A549 (cell line): ENCODE data around the gene FGF14. TPM values are rescaled to one million over a fixed set of nuclear protein-coding genes. Genes with fewer than 3 reads are reported as not detected.

ENCODE experiments used
- ATAC-seq, 2 experiments: fragments of 200-7000 bp in 1 of 2; fragments of >200 bp in 1 of 2; cut with Nextera tagmentation in 1 of 2; cut with Tn5 transposase in 1 of 2; 3 replicates each; pipeline versions ENCODE4 v1.8.0 to v1.9.1; 2018 to 2020; ENCODE audit warnings: mild to moderate bottlenecking in 1 of 2, moderate library complexity in 1 of 2
- CTCF ChIA-PET: fragments of 300-600 bp; sonication (Branson Sonifier 250); formaldehyde crosslinking; extraction: SDS; loops from one replicate; lab custom pipeline; 2021; ENCODE audit warnings: antibody characterized with exemption, inconsistent platforms; lab: Yijun Ruan, JAX
- POLR2A ChIA-PET: fragments of 350-600 bp; formaldehyde crosslinking; extraction: SDS; loops from one replicate; lab custom pipeline; 2021; ENCODE audit warnings: antibody characterized with exemption, inconsistent platforms; lab: Yijun Ruan, JAX
- DNase-seq, 2 experiments: peaks; one replicate each; pipeline versions ENCODE4 v3.0.0 to v3.0.0-alpha.2; 2011 to 2016; ENCODE audit warnings: low read depth in 1 of 2, low spot score in 1 of 2
- FAIRE-seq: peaks from 2 replicates; lab custom pipeline; 2011; peaks lifted over from hg19 to GRCh38; lab: Jason Lieb, UNC
- H3K27ac ChIP-seq, 2 experiments: fragments of >200 bp; sonication (Bioruptor Twin); formaldehyde crosslinking; 3 replicates each; pipeline ENCODE4 v1.5.1; 2016 to 2017
- H3K4me1 ChIP-seq: fragments of >200 bp; sonication (Bioruptor Twin); formaldehyde crosslinking; 3 replicates; pipeline ENCODE4 v1.6.1; 2016
- H3K4me2 ChIP-seq: fragments of >200 bp; sonication (Bioruptor Twin); formaldehyde crosslinking; 3 replicates; pipeline ENCODE4 v1.6.1; 2016
- H3K4me3 ChIP-seq: fragments of >200 bp; sonication (Bioruptor Twin); formaldehyde crosslinking; 3 replicates; pipeline ENCODE4 v1.5.1; 2016
- H3K9me3 ChIP-seq: fragments of >200 bp; sonication (Bioruptor Twin); formaldehyde crosslinking; 3 replicates; pipeline ENCODE4 v1.6.1; 2016
- EHMT2 ChIP-seq: fragments of 200-600 bp; sonication (generic); IDR thresholded peaks from 2 replicates; pipeline ENCODE4 v1.6.1; 2016; ENCODE audit warnings: antibody characterized with exemption, low read depth, mild to moderate bottlenecking, moderate library complexity
- EP300 ChIP-seq, 2 experiments: fragments of >200 bp; sonication (Bioruptor Twin); formaldehyde crosslinking; IDR thresholded peaks; 2 replicates in 1 of 2; 3 replicates in 1 of 2; pipeline ENCODE4 v1.6.1; 2016 to 2017
- ESRRA ChIP-seq: fragments of 150-350 bp; IDR thresholded peaks from 2 replicates; pipeline ENCODE4 v1.6.1; 2014; ENCODE audit warnings: mild to moderate bottlenecking, low read length, borderline replicate concordance
- FOSB ChIP-seq: fragments of 250-450 bp; sonication (Bioruptor Pico); IDR thresholded peaks from 2 replicates; pipeline ENCODE4 v1.5.0; 2020; ENCODE audit warnings: mild to moderate bottlenecking, moderate library complexity
- FOXS1 ChIP-seq: fragments of 250-450 bp; sonication (Bioruptor Pico); IDR thresholded peaks from 2 replicates; pipeline ENCODE4 v1.5.0; 2020; ENCODE audit warnings: mild to moderate bottlenecking, moderate library complexity
- HEYL ChIP-seq: fragments of 250-450 bp; sonication (Bioruptor Pico); IDR thresholded peaks from 2 replicates; pipeline ENCODE4 v1.8.0; 2021; ENCODE audit warnings: mild to moderate bottlenecking, moderate library complexity
- HOXA7 ChIP-seq: fragments of 250-450 bp; sonication (Bioruptor Pico); IDR thresholded peaks from 2 replicates; pipeline ENCODE4 v1.5.0; 2020; ENCODE audit warnings: mild to moderate bottlenecking, moderate library complexity
- KDM1A ChIP-seq: fragments of 200-600 bp; sonication (generic); IDR thresholded peaks from 2 replicates; pipeline ENCODE4 v1.6.1; 2016; ENCODE audit warnings: low read depth, mild to moderate bottlenecking
- MAZ ChIP-seq: fragments of 150-350 bp; IDR thresholded peaks from 2 replicates; pipeline ENCODE4 v1.6.1; 2014; ENCODE audit warnings: antibody characterized with exemption, low read depth, low read length, borderline replicate concordance
- MYC ChIP-seq: IDR thresholded peaks from 2 replicates; pipeline ENCODE4 v1.6.1; 2012; ENCODE audit warnings: mild to moderate bottlenecking, inconsistent platforms, low read length, improper control_type of control experiment, borderline replicate concordance
- NFE2L2 ChIP-seq: fragments of 150-350 bp; conservative IDR thresholded peaks from 2 replicates; pipeline ENCODE4 v1.6.1; 2014; ENCODE audit warnings: low read length
- PHF8 ChIP-seq: fragments of 200-600 bp; sonication (generic); IDR thresholded peaks from 2 replicates; pipeline ENCODE4 v1.6.1; 2016; ENCODE audit warnings: low read depth, mild to moderate bottlenecking, antibody characterized with exemption, moderate library complexity, borderline replicate concordance
- RAD21 ChIP-seq, 2 experiments: fragments of >200 bp in 1 of 2; sonication (Bioruptor Twin) in 1 of 2; formaldehyde crosslinking in 1 of 2; IDR thresholded peaks in 1 of 2; conservative IDR thresholded peaks in 1 of 2; 2 replicates in 1 of 2; 3 replicates in 1 of 2; pipeline ENCODE4 v1.6.1; 2012 to 2018; ENCODE audit warnings: inconsistent platforms in 1 of 2
- SREBF2 ChIP-seq: fragments of 450-650 bp; IDR thresholded peaks from 2 replicates; pipeline ENCODE4 v1.6.1; 2014; ENCODE audit warnings: mild to moderate bottlenecking, moderate library complexity
- ZFP36 ChIP-seq: fragments of 450-650 bp; IDR thresholded peaks from 2 replicates; pipeline ENCODE4 v1.6.1; 2014; ENCODE audit warnings: borderline replicate concordance; ENCODE audit not compliant: partially characterized antibody
- ZNF302 ChIP-seq: fragments of 250-450 bp; sonication (Bioruptor Pico); IDR thresholded peaks from 2 replicates; pipeline ENCODE4 v1.9.0; 2021; ENCODE audit warnings: inconsistent platforms, mild to moderate bottlenecking, moderate library complexity
- ZSCAN20 ChIP-seq: fragments of 250-450 bp; sonication (Bioruptor Pico); IDR thresholded peaks from 2 replicates; pipeline ENCODE4 v1.8.0; 2022; ENCODE audit warnings: mild to moderate bottlenecking, moderate library complexity
- WGBS: methylation state at CpG from one replicate; pipeline ENCODE4 v1.1.6; 2017; ENCODE audit errors: missing lambda C conversion rate; 5-methylcytosine and 5-hydroxymethylcytosine counted together
- polyA plus RNA-seq, 4 experiments: library from polyadenylated mRNA; depleted of rRNA in 3 of 4; stranded (reverse); fragments of >200 nt; fragmentation: RNase III in 1 of 4; extraction: RNeasy Plus Mini Kit Qiagen cat#74134 plus additional on column Dnase treatment in 1 of 4; gene quantifications; 2 replicates in 3 of 4; 3 replicates in 1 of 4; pipeline ENCODE4 v1.2.3, GENCODE V29; 2011 to 2017
- TF ChIP-seq, protein P1 (sequence below): fragments of >200 bp; sonication (Bioruptor Twin); formaldehyde crosslinking; IDR thresholded peaks from 3 replicates; pipeline ENCODE4 v1.6.1; 2016
- TF ChIP-seq, protein P2 (sequence below): fragments of >200 bp; sonication (Bioruptor Twin); formaldehyde crosslinking; IDR thresholded peaks from 3 replicates; pipeline ENCODE4 v1.5.1; 2016
- TF ChIP-seq, protein P3 (sequence below): fragments of >200 bp; sonication (Bioruptor Twin); formaldehyde crosslinking; IDR thresholded peaks from 2 replicates; pipeline ENCODE4 v1.6.1; 2016
- TF ChIP-seq, protein P4 (sequence below): fragments of 250-450 bp; sonication (Bioruptor Pico); IDR thresholded peaks from 2 replicates; pipeline ENCODE4 v1.5.0; 2020; ENCODE audit warnings: low read depth, mild to moderate bottlenecking, moderate library complexity

The FGF14 gene
- polyA plus RNA-seq, 2 of the 4 experiments (the other 2 are of a cell fraction): not detected

DNA sequence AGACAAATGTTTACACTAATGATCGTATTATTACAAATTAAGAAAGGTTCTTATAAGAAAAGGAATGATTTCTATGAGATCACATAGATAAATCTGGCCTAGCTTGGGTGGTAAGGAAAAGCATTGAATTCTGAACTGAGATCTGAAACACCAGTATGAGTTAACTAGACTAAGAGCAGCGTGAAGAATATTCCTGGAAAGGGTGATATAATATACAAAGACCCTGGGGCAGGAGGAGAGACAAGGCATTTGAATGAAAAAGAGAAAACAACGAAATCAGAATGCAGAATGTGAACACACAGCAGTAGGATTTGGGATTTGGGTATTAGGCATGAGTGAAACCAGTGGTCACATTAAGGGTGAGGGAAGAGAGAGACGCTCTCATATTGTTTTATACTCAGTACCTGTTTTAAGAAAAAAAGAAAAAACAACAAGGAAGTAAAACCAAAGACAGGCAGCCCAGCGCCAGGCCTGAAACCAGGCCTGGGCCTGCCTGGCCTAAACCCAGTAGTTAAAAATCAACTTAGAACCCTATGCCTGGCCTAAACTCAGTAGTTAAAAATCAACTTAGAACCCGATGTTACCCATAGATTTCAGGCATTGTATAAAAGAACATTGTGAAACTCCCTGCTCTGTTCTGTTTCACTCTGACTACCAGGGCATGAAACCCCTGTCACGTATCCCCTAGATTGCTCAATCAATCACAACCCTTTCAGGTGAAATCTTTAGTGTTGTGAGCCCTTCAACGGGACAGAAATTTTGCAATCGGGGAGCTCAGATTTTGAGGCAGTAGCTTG lies 662.3 kb downstream of the FGF14 start (continued):
- TF ChIP-seq, protein P1, sequence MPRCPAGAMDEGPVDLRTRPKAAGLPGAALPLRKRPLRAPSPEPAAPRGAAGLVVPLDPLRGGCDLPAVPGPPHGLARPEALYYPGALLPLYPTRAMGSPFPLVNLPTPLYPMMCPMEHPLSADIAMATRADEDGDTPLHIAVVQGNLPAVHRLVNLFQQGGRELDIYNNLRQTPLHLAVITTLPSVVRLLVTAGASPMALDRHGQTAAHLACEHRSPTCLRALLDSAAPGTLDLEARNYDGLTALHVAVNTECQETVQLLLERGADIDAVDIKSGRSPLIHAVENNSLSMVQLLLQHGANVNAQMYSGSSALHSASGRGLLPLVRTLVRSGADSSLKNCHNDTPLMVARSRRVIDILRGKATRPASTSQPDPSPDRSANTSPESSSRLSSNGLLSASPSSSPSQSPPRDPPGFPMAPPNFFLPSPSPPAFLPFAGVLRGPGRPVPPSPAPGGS: no peak
- no peak for TF ChIP-seq MYC
- TF ChIP-seq EP300 (IDR thresholded peaks at IDR 0.05): no peak
- TF ChIP-seq, protein P2, sequence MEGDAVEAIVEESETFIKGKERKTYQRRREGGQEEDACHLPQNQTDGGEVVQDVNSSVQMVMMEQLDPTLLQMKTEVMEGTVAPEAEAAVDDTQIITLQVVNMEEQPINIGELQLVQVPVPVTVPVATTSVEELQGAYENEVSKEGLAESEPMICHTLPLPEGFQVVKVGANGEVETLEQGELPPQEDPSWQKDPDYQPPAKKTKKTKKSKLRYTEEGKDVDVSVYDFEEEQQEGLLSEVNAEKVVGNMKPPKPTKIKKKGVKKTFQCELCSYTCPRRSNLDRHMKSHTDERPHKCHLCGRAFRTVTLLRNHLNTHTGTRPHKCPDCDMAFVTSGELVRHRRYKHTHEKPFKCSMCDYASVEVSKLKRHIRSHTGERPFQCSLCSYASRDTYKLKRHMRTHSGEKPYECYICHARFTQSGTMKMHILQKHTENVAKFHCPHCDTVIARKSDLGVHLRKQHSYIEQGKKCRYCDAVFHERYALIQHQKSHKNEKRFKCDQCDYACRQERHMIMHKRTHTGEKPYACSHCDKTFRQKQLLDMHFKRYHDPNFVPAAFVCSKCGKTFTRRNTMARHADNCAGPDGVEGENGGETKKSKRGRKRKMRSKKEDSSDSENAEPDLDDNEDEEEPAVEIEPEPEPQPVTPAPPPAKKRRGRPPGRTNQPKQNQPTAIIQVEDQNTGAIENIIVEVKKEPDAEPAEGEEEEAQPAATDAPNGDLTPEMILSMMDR: no peak
- TF ChIP-seq SREBF2: no peak
- TF ChIP-seq, protein P3, sequence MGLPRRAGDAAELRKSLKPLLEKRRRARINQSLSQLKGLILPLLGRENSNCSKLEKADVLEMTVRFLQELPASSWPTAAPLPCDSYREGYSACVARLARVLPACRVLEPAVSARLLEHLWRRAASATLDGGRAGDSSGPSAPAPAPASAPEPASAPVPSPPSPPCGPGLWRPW: no peak
- no peak for TF ChIP-seq ZNF302
- no peak for TF ChIP-seq HEYL (CRISPR knock-in tag)
- no peak for TF ChIP-seq KDM1A
- TF ChIP-seq NFE2L2: no peak

DNA sequence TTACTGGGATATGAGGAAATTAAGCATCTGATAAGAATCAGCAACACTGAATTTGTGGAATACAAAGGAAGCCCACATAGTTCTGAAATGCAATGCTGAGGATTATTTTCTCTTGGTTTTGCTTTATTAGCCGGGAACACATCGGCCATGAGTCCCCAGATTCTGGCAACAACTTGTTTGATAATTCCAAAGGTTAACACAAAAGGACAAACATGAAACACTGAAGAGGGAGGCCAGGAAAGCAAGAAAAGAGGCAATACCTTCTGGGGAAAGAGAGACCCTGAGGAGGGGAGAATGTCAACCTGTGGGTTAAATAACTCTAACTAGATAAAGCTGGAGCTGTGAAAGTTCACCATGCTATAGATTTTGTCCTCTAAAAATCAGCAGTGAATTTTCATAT lies 663.5 kb downstream of the FGF14 start:
- TF ChIP-seq HOXA7 (no peak), RAD21 (conservative IDR thresholded peaks at IDR 0.05 in 1 of 2, IDR thresholded peaks at IDR 0.05 in 1 of 2) (no peak), EHMT2 (no peak), PHF8 (no peak), ZFP36 (no peak), FOXS1 (CRISPR knock-in tag) (no peak), FOSB (CRISPR knock-in tag) (no peak), KDM1A (no peak), MAZ (no peak), ZSCAN20 (CRISPR knock-in tag) (no peak), ESRRA (no peak), SREBF2 (no peak)
- TF ChIP-seq, protein P3: no peak
- TF ChIP-seq, protein P4, sequence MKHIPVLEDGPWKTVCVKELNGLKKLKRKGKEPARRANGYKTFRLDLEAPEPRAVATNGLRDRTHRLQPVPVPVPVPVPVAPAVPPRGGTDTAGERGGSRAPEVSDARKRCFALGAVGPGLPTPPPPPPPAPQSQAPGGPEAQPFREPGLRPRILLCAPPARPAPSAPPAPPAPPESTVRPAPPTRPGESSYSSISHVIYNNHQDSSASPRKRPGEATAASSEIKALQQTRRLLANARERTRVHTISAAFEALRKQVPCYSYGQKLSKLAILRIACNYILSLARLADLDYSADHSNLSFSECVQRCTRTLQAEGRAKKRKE (CRISPR knock-in tag): no peak
- TF ChIP-seq, all 56 proteins: peak for 0
- peaks cover 11% of the 10 kb centered on the region; the same call in 1 of the 3 replicates for H3K4me1 ChIP-seq
- WGBS: 61% methylated on average over 2 of the region's 2 CpGs
- H3K9me3 ChIP-seq: no peaks in the 10 kb centered on the region
- H3K4me2 ChIP-seq: no peak overlapping the region
- H3K27ac ChIP-seq: no peak overlapping the region
- no peak for ATAC-seq
- ChIA-PET POLR2A (no interaction called here), CTCF (no interaction called here)
- no peak for DNase-seq
- H3K4me3 ChIP-seq: no peak overlapping the region
- no peak for FAIRE-seq
